GM18867 (cell line): ENCODE measurements around the gene NHEJ1.
A peak's percentile ranks its signal among the peaks of the same experiment; 100 is the strongest.
"Not testable (repeated sequence)": the region's sequence is repeated elsewhere in the genome, so short reads cannot be mapped to it uniquely, and the experiment has no call there.

ENCODE experiments used
- ATAC-seq: cut with Tn5 transposase; IDR thresholded peaks from one replicate; pipeline ENCODE4 v1.9.1; 2021; ENCODE audit warnings: mild to moderate bottlenecking, moderate library complexity; ENCODE audit not compliant: unreplicated experiment

The NHEJ1 gene, protein sequence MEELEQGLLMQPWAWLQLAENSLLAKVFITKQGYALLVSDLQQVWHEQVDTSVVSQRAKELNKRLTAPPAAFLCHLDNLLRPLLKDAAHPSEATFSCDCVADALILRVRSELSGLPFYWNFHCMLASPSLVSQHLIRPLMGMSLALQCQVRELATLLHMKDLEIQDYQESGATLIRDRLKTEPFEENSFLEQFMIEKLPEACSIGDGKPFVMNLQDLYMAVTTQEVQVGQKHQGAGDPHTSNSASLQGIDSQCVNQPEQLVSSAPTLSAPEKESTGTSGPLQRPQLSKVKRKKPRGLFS

DNA sequence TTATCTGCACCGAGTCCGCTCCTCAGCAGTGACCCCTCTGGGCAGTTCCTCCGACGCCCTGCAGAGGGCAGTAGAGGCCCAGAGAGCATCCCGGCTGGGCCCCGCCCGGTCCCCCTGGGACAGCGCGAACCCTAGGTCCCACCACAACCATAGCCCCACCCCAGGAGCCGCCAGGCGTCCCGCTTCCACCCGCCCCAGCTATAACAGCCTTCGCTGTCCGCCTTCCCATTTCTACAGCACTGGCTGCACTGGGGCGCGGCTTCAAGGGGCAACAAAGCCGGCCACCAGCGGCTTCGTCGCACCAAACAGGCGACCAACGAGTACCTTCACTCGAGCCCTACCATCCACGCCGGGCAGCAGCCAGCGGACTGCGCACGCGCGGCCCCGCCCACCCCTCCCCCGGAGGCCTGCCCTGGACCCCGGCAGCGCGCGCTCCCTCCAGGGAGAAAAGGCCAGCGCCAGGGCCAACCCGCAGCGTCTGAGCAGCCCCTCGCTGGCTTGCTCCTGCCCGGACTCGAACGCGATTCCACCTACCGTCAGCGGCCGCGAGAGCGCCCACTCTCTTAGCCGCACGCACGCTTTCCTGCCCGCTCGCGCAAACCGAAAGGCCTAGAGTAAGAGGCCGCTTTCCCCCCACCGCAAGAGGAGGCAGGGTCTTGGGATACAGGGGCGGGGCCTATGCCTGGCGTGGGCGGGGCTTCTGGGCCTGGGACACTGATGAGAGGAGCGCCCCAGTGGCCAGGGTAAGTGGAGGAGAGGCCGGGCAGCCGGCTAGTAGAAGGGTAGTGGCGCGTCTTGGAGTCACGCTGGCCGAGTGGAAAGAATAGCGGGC lies at the start of gene NHEJ1:
TSS of gene NHEJ1 (minus strand) at position 630 of the 832 bp plus-strand sequence. CDS start 2,453 bp downstream, outside the sequence.
- ATAC-seq: peak; percentile 84

DNA sequence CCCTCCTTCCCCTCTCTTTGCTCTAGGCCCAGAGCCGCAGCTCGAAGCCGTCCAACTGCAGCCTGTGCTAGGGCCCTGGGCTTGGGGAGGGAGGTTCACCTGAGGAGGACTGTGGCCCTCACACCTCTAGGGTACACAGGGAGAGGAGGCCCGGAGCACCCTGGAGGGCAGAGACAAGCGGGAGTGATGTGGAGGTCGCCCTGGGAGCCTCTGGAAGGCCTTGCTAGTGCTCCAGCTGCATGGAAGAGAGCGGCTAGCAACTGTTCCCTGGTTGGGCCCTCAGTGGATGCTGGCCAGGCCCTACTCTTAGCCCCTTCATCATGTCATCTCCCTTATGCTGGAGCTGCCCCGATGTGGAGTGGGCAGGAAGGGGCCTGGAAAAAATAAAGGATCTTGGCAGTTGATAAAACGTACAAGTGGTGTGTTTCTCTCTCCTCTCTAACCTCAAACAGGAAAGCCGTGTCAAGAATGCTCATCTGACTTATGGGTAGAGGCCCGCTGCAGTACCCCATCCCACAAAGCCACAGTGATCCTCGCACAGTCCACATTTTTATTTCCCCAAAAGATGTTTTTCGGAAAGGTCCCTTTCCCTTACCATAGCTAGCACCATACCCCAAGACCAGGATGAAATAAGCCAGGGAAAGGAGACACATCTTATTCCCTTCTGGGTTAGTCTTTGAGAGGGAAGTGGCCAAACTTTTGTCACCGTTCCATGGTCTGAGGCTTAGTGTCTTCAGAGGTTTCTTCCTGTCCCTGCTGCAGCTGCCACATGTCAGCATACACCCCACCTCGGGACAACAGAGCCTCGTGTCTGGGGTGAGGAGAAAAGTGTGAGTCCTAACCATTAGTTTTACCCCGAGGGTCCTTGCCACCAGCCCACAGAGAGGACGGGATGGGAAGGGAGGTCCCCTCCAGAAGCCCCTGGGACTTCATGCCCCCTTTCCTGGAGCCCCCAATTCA lies 48.9 kb upstream of the NHEJ1 start:
- ATAC-seq: no peak

DNA sequence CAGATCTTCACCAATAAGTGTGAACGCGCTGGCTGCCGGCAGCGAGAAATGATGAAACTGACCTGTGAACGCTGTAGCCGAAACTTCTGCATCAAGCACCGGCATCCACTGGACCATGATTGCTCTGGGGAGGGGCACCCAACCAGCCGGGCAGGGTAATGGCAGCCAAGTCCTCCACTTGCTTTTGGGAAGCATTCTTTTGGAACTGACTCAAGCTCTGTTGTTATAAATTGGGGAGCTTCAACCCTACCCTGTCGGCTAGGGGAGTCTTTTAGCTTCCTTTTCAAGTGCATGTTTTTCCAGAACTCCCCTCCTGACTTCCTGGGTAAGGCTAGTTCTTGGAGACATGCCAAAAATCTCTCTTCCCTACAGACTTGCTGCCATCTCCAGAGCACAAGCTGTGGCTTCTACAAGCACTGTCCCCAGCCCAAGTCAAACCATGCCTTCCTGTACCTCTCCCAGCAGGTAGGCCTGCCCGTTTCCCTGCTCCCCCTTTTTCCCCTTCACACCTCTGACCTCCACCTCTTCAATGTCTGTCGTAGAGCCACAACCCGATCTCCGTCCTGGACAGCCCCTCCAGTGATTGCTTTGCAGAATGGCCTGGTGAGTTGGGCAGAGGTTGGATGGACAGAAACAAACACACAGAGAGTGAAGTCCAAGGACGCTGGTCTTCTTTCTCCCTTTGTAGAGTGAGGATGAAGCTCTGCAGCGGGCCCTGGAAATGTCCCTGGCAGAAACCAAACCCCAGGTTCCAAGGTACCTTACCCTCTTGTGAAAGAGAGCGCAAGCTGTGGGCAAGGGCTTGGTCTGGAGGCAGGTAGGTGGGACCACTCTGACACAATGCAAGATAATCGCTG lies 47.5 kb upstream of the NHEJ1 start:
- ATAC-seq: no peak

DNA sequence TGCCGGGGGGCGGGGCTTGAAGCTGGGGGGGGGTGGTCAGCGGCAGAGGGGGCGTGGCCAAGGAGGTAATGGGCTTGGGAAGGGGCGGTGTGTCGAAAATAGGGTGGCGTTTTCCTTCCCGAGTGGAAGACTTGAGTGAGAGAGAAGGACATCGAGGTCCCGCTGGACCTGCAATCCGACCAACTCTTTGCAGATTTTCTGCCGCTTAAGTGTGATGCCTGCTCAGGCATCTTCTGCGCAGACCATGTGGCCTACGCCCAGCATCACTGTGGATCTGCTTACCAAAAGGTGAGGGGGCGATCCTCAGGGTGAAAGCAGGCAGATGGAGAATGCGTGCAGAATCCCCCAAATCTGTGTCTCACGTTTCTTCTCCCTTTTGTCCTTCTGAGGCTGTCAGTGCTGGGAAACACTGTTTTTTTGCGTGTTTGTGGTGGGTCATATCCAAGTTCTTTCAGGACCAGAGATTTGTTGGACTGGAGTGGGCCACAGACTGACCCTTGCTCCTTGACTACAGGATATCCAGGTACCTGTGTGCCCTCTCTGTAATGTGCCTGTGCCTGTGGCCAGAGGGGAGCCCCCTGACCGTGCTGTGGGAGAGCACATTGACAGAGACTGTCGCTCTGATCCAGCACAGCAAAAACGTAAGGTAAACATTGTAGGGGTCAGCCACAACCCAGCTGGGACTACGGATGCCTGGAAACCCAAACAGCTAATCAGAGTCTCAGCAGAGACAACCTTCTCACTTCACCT lies 46.7 kb upstream of the NHEJ1 start:
- ATAC-seq: no peak

DNA sequence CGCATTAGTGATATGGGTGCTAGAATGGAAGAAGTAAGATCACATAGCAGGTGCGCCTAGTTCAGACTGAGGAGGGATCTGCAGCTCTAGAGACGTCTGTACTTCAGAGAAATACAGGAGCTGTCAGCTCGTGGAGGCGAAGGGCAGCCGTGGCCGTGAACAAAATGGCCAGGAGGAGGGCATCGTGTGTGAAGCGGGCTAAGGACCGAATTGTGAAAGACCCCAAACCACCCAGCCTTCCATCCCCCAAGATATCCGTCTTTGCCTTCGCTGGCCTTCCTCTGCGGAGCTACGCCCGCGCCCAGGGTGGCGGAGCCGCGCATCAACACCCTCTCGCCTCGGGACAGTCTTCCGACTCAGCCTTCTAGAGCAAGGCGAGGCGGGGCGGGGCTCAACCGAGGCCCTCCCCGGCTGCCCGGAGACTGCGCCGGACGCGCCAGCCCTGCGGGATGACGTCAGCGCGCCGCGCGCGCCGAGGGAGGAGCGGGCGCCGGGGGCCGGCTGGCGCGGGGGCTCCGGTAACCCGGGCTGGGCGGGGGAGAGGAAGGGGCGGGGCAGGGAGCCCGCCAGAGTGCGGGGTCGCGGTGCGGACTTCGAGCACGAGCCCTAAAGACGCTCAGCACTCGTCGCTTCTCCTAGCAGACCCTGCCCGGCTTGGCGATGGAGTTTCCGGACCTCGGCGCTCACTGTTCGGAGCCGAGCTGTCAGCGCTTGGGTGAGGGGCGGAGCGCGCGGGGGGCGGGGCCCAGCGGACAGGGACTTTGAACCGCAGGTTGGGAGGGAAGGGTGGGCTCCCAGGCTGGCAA lies 45.9 kb upstream of the NHEJ1 start, which contains the start of gene ZFAND2B:
TSS of gene ZFAND2B (plus strand) at position 455 of the 806 bp plus-strand sequence. CDS start at position 661, 206 bp downstream.
- ATAC-seq: peak; percentile 96

DNA sequence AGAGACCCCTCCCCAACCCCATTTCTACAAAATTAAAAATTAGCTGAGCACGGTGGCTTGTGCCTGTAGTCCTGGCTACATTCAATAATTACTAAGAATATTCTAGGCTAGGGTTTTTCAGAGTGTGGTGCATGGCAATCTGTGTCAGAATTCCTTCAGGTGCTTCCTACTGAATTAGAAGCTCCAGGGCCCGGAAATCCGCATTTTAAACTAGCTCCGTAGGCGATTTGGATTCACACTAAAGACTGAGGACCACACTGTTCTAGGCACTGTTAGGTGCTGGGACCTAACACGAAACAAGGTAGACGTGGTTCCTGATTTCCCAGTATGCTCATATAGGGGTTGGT lies 45.3 kb upstream of the NHEJ1 start:
- ATAC-seq: no peak

DNA sequence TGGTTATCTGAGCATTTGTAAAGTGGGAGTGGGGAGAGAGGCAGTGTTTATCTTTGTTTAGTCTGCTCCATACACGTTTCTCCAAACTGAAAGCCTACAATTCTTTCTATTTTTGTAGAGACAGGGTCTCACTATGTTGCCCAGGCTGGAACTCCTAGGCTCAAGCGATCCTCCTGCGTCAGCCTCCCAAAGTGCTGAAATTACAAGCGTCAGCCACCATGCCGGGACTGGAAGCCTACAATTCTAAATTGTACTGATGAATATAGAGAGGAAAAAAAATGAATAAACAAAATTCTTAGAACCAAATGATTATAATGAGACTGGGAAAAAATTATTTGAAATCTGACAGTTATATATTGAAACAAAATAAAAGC lies 44.5 kb upstream of the NHEJ1 start:
- ATAC-seq: no peak

DNA sequence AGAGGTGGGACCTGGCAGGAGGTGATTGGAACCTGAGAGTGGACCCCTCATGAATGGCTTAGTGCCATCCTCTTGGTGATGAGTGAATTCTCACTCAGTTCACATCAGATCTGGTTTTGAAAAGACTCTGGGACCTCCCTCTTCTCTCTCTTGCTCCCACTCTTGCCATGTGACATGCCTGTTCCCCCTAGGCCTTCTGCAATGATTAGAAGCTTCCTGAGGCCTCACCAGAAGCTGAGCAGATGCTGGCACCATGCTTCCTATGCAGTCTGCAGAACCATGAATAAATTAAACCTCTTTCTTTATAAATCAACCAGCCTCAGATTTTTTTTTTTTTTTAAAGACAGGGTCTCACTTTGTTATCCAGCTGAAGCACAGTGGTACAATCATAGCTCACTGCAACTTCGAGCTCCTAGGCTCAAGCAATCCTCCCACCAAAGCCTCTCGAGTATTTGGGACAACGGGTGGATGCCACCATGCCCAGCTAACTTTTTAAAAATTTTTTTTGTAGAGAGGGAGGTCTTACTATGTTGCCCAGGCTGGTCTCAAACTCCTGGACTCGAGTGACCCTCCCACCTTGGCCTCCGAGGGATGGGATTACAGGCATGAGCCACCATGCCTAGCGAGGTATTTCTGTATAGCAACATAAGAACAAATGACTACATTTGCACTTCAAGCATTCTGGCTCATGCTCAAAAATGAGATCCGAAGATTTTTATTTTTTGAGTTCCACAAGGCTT lies 44.0 kb upstream of the NHEJ1 start:
- no peak for ATAC-seq

DNA sequence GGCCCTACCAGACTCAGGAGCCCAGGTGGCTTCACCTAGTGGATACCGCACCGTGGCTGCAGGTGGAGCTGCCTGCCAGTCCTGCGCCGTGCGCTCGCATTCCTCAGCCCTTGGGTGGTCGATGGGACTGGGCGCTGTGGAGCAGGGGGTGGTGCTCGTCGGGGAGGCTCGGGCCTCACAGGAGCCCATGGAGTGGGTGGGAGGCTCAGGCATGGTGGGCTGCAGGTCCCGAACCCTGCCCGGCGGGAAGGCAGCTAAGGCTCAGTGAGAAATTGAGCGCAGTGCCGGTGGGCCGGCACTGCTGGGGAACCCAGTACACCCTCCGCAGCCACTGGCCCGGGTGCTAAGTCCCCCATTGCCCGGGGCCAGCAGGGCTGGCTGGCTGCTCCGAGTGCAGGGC lies 40.7 kb upstream of the NHEJ1 start:
- not testable (repeated sequence) for ATAC-seq

DNA sequence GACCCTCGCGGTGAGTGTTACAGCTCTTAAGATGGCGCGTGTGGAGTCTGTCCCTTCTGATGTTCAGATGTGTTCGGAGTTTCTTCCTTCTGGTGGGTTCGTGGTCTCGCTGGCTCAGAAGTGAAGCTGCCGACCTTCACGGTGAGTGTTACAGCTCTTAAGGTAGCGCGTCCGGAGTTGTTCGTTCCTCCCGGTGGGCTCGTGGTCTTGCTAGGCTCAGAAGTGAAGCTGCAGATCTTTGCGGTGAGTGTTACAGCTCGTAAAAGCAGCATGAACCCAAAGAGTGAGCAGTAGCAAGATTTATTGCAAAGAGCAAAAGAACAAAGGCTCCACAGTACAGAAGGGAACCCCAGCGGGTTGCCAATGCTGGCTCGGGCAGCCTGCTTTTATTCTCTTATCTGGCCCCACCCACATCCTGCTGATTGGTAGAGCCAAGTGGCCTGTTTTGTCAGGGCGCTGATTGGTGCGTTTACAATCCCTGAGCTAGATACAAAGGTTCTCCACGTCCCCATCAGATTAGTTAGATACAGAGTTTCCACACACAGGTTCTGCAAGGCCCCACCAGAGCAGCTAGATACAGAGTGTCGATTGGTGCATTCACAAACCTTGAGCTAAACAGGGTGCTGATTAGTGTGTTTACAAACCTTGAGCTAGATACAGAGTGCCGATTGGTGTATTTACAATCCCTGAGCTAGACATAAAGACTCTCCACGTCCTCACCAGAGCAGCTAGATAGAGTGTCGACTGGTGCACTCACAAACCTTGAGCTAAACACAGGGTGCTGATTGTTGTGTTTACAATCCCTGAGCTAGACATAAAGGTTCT lies 40.1 kb upstream of the NHEJ1 start:
- not testable (repeated sequence) for ATAC-seq

DNA sequence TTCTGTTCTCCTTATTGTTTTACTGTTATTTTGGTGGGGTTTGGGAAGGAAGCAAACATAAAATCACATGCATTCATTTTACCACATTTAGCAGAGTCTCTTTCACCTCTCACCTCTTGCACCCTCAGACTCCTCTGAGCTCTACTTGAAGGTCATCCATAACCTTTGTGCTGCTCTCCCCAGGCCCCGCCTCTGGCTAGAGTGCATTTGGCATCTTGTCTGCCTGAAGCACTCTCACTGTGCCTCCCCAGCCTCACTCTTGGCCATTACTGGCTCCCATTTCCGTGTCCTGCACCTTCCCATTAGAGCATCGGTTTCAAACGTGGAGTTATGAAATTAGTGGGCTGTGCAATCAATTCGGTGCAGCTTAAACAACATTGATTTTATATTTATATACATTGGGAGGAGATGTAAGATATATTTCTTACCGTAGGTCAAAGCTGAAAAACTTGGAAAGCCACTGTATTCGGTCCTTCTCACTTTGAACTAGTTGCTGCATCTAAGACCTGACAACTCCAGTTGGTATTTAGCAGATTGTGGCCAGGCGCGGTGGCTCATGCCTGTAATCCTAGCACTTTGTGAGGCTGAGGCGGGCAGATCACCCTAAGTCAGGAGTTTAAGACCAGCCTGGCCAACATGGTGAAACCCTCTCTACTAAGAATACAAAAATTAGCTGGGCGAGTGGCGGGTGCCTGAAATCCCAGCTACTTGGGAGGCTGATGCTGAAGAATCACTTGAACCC lies 39.0 kb upstream of the NHEJ1 start:
- ATAC-seq: no peak

DNA sequence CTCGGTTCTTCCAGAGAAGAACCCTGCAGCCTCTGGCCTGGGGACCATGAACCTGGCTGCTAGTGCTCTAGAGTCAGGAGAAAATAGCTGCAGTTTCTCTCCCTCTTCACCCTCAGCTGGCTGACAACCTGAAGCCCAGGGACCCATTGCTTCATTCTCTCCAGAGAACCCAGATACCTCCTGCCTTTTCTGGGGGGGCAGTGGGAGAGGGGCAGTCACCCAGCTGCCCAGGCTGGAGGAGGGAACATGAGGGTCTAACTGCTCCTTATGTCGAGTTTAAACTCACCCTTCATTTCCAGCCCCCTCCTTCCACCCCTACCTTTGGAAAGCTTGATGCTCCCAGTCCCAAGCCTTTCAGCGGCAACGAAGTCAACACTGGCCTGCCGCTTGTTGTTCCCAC lies 38.4 kb upstream of the NHEJ1 start:
- ATAC-seq: no peak

DNA sequence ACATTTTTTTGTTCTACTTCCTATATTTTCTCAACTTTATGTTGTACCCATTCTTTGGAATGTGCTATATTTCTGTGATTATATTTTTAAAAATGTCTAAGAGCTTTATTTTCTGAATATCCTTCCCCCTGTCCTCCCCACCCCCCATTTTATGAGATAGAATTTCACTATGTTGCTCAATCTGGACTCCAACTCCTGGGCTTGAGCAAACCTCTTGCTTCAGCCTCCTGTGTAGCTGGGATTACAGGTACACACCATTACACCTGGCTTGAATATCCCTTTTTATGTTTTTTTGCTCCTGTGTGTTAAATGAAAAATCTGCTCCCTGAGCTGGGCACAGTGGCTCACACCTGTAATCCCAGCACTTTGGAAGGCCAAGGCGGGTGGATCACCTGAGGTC lies 36.8 kb upstream of the NHEJ1 start:
- no peak for ATAC-seq

DNA sequence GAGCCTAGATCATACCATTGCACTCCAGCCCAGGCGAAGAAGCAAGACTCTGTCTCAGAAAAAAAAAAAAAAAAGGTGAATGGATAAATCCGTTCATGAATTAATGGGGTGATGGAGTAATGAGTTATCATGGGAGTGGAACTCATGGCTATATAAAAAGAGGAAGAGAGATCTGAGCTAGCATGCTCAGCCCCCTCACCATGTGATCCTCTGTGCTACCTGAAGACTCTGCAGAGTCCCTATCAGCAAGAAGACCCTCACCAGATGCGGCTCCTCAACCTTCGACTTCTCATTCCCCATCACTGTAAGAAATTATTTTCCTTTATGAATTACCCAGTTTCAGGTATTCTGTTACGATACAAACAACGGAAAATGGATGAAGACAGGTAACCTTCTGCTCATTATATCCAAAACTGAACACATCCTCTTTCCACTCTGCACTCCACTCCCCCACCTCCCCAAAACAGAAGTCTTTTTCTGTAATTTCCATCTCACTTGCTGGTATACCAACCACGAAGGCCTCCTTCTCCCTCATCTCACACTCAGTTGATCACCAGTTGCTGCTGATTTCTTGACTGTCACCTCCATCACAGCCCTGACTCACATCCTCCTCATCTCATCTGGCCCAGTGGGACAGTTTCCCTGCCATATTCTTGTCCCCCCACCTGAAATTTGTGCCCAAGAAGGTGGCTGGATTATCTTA lies 26.3 kb upstream of the NHEJ1 start:
- ATAC-seq: no peak

DNA sequence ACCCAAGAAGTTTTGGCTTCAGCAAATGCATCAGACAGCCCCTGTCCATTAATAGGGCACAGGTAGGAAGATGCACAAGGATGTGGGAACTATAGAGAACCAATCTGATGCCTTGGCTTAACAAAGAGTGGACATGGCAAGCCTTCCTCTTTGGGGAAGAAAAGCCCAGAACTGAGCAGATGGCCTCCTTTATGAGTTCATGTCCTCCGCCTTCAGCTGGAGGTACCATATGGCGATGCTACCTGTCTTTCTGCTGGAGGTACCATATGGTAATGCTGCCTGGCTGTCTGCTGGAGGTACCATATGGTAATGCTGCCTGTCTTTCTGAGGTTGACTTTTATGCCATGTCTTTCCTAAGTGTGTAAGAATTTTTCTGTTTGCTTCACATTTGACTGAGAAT lies 23.5 kb upstream of the NHEJ1 start:
- ATAC-seq: no peak
